GM12874 (cell line): ENCODE results near the gene LOXHD1.

Experiments used
- CTCF ChIP-seq: IDR thresholded peaks from 2 replicates; pipeline ENCODE4 v1.5.1; 2011; ENCODE audit warnings: low read depth, mild to moderate bottlenecking, control low read depth, low read length, moderate library complexity; ENCODE audit not compliant: insufficient read depth

LOXHD1 gene

GRCh38 chr18:46452820-46453219, 204.2 kb downstream of the LOXHD1 start:
- TF ChIP-seq CTCF, result no peak

- no peak for TF ChIP-seq CTCF
These were observed 207.5 kb downstream of the LOXHD1 start for GRCh38 chr18:46449499-46449898.

GRCh38 chr18:46449033-46449432, 208.0 kb downstream of the LOXHD1 start:
- TF ChIP-seq CTCF, result no peak

- no peak for TF ChIP-seq CTCF
These were observed 208.7 kb downstream of the LOXHD1 start for GRCh38 chr18:46448347-46448746.

- no peak for TF ChIP-seq CTCF
These were observed 209.2 kb downstream of the LOXHD1 start for GRCh38 chr18:46447792-46448191.

GRCh38 chr18:46447323-46447722, 209.7 kb downstream of the LOXHD1 start:
- no peak for TF ChIP-seq CTCF

- TF ChIP-seq CTCF, result no peak
These were observed 211.3 kb downstream of the LOXHD1 start for GRCh38 chr18:46445522-46446313.
